ENCODE measurements around the gene BMPR1A.

- TF ChIP-seq, protein P1, sequence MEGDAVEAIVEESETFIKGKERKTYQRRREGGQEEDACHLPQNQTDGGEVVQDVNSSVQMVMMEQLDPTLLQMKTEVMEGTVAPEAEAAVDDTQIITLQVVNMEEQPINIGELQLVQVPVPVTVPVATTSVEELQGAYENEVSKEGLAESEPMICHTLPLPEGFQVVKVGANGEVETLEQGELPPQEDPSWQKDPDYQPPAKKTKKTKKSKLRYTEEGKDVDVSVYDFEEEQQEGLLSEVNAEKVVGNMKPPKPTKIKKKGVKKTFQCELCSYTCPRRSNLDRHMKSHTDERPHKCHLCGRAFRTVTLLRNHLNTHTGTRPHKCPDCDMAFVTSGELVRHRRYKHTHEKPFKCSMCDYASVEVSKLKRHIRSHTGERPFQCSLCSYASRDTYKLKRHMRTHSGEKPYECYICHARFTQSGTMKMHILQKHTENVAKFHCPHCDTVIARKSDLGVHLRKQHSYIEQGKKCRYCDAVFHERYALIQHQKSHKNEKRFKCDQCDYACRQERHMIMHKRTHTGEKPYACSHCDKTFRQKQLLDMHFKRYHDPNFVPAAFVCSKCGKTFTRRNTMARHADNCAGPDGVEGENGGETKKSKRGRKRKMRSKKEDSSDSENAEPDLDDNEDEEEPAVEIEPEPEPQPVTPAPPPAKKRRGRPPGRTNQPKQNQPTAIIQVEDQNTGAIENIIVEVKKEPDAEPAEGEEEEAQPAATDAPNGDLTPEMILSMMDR (IDR thresholded peaks at IDR 0.05): no peak
- TF ChIP-seq POLR2AphosphoS5 (IDR thresholded peaks at IDR 0.05) (no peak), POLR2A (IDR thresholded peaks at IDR 0.05) (no peak), EP300 (IDR thresholded peaks at IDR 0.05) (no peak)
These were observed 187.1 kb downstream of the BMPR1A start for GRCh38 chr10:86943316-86944030.
